Lower leg skin (tissue), 4 donors: ENCODE data around the gene WNT10A. TPM values are rescaled to one million over a fixed set of nuclear protein-coding genes. Genes with fewer than 3 reads are reported as not detected.
A peak's percentile ranks its signal among the peaks of the same experiment; 100 is the strongest.

Experiments used
- DNase-seq, 2 donors: peaks; one replicate each; pipeline ENCODE4 v3.0.0-alpha.2; 2019; ENCODE audit warnings: low spot score in 2 of 2
- H3K4me3 ChIP-seq: fragments of 200-600 bp; sonication (generic); 2 replicates; pipeline ENCODE4 v1.5.1; 2017; ENCODE audit warnings: mild to moderate bottlenecking, low read depth; ENCODE audit not compliant: poor library complexity, severe bottlenecking
- POLR2A ChIP-seq, 2 donors: fragments of 450-650 bp; IDR thresholded peaks; one replicate each; pipeline ENCODE4 v1.6.1; 2016 to 2017; ENCODE audit warnings: antibody characterized with exemption in 2 of 2, mild to moderate bottlenecking in 1 of 2, moderate library complexity in 1 of 2
- WGBS, 2 donors: methylation state at CpG; one replicate each; pipeline ENCODE4 v1.1.5; 2018; 5-methylcytosine and 5-hydroxymethylcytosine counted together
- intact Hi-C: fragments of 100-400 bp; cut with DNase I; formaldehyde crosslinking; loops from one replicate; pipeline ENCODE4 v1.15.0; 2023; ENCODE audit warnings: low total_unique reads
- total RNA-seq, 4 donors: library from RNA; depleted of rRNA; stranded (reverse); fragments of >200 nt; gene quantifications; one replicate each; pipeline ENCODE4 v1.1.0, GENCODE V29; 2016
- TF ChIP-seq, protein P1 (sequence below), 3 donors: fragments of 450-650 bp; IDR thresholded peaks; one replicate each; pipeline ENCODE4 v1.5.1; 2016; ENCODE audit warnings: antibody characterized with exemption in 3 of 3, mild to moderate bottlenecking in 3 of 3, moderate library complexity in 2 of 3

WNT10A gene
- total RNA-seq, 4 donors from 2014 or later: 10.0 to 16.5 (median 15.2) TPM

- no peak overlapping the region for H3K4me3 ChIP-seq
- no peak for DNase-seq
- intact Hi-C loops: no loop called here
- WGBS, 2 donors: 53 to 68% methylated on average over 12 of the region's 12 CpGs
- TF ChIP-seq POLR2A (IDR thresholded peaks at IDR 0.05): no peak
- TF ChIP-seq, protein P1, sequence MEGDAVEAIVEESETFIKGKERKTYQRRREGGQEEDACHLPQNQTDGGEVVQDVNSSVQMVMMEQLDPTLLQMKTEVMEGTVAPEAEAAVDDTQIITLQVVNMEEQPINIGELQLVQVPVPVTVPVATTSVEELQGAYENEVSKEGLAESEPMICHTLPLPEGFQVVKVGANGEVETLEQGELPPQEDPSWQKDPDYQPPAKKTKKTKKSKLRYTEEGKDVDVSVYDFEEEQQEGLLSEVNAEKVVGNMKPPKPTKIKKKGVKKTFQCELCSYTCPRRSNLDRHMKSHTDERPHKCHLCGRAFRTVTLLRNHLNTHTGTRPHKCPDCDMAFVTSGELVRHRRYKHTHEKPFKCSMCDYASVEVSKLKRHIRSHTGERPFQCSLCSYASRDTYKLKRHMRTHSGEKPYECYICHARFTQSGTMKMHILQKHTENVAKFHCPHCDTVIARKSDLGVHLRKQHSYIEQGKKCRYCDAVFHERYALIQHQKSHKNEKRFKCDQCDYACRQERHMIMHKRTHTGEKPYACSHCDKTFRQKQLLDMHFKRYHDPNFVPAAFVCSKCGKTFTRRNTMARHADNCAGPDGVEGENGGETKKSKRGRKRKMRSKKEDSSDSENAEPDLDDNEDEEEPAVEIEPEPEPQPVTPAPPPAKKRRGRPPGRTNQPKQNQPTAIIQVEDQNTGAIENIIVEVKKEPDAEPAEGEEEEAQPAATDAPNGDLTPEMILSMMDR (IDR thresholded peaks at IDR 0.05): no peak
Measured at GRCh38 chr2:218899147-218899546, 18.5 kb downstream of the WNT10A start.

DNA sequence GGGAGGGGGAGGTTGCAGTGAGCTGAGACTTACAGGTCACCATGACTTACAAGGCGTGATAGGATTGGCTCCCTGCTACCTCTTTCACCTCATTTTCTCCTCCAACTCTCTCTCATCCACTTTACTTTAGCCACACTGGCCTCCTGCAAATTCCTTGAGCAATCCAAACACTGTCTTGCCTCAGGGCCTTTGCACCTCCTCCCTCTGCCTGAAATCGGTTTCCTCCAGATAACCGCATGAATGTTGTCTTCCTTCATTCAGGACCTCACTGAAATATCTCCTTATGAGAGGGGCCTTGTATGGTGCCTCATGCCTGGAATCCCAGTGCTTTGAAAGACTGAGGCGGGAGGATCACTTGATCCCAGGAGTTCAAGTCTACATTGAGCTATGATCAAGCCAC is 21.8 kb downstream of the WNT10A start:
- no peak for DNase-seq
- 88 to 89% methylated on average over 4 of the region's 4 CpGs for WGBS, 2 donors
- no peak overlapping the region for H3K4me3 ChIP-seq
- no peak for TF ChIP-seq POLR2A (IDR thresholded peaks at IDR 0.05)
- TF ChIP-seq, protein P1 (IDR thresholded peaks at IDR 0.05): no peak
- intact Hi-C loops: no loop called here

GRCh38 chr2:218904176-218904575 is 23.5 kb downstream of the WNT10A start:
- TF ChIP-seq, protein P1 (IDR thresholded peaks at IDR 0.05): no peak
- no peak for TF ChIP-seq POLR2A (IDR thresholded peaks at IDR 0.05)
- intact Hi-C loops: no loop called here
- WGBS, 2 donors: 38 to 42% methylated on average over 2 of the region's 2 CpGs
- no peak for DNase-seq
- H3K4me3 ChIP-seq: no peak overlapping the region

DNA sequence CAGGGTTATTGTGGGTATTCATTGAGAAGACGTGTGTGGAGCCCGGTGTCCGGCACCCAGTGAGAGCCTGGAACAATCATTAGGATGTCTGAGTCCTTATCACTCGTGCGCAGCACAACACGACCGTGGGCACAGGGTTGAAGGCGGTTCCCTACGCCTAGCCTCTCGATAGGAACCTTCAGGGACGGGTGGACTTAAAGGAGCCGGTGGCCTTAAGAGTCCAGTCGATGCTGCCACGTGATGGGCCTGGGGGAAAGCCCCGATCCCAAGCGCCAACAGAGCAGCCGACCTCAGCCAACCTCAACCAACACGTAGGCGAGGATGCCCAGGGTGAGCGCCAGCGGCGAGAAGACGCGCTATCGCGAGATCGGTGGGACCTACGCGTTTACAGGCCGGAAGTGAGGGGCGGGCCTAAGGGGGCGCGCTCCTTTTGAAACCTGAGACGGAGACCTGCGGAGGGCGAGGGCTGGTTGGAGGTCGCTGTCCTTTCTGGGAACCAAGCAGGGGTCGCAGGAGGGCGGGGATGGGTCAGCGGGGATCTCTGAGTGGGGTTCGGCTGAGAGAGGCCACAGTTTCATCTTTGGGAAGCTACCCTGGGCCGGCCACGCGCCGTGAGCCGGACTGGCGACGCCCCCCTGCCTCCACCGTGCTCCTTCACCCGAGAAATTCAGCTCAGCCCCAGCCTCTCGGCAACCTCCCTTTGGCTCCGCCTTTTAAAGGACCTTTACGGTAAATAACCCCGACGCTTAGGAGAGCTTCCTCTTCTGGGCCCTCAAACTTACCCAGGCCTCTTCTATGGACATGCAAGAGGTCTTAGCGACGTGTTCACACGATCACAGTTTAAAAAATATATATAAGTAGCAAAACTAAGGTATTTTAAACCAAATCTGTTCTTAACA is 28.3 kb downstream of the WNT10A start:
- TF ChIP-seq, protein P1 (IDR thresholded peaks at IDR 0.05): no peak
- TF ChIP-seq POLR2A (IDR thresholded peaks at IDR 0.05): no peak
- peak overlapping the region; percentile 26 for H3K4me3 ChIP-seq
- peak; percentile 79 to 96 for DNase-seq
- intact Hi-C loops: no loop called here
- 1 to 3% methylated on average over 29 to 57 of the region's 58 CpGs for WGBS, 2 donors

DNA sequence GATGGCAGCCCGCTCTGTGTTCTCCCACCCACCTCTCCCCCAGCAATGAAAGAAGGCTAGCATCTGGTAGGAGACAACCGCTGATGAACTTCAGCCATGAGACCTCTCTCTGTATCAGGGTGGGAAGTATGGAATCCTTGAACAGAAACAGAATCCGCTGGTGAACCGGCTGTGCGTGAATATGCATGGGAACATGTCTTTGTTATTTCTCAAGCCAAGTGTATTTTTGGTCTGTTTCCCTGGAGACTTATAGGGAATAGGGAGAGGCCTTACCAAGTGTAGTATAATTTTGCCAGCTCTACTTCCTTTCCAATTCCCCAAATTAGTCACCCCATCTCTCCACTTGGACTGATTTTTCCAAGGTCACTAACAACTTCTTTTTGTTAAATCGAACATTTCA is 30.1 kb downstream of the WNT10A start:
- no peak for DNase-seq
- intact Hi-C loops: no loop called here
- TF ChIP-seq POLR2A (IDR thresholded peaks at IDR 0.05): no peak
- TF ChIP-seq, protein P1 (IDR thresholded peaks at IDR 0.05): no peak
- no peak overlapping the region for H3K4me3 ChIP-seq
- 90 to 91% methylated on average over 6 of the region's 6 CpGs for WGBS, 2 donors
